Measurements from ENCODE around the gene SLC10A1. TPM values are rescaled to one million over a fixed set of nuclear protein-coding genes. Genes with fewer than 3 reads are reported as not detected.

Gene SLC10A1
- polyA plus RNA-seq, 10 donors: 0.12 to 0.13 TPM; not detected in 8

DNA sequence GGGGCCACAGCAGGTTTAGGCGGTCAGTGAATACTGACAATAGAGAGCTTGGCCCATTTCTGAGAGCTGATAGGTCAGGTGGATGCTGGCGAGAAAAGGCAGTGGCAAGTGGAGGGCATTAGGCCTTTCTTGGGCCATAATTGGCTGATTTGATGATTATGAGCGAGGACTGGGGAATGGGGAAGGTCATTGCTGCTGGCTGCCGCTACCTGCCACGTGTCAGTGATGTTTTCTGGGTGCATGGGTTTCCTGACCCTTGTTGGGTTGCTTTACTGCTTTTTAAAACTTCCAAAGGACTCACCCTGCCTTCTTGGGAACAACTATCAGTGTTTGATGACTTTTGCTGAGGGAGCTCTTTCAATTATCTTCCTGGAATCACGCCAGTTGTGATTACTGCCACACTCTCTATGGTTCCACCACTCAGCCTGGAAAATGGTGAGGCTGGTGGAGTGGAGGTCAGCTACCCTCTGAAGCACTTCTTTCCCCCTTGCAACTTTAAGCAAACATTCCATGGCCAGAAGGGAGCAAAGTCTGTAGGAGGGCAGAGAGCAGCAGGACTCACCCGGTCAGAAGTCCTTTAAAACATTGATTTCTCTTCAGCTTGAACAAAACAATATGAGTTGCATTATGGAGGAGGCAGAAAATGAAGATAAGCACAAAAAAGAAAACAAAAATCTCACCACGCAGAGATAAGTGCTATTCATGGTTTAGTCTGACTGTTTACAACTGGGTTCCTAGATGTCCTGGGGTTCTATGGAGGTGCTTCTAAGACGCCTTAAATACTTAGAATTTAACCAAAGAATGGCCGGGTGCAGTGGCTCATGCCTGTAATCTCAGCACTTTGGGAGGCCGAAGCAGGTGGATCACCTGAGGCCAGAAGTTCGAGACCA is 12.1 kb upstream of the SLC10A1 start:
- no peak for DNase-seq

GRCh38 chr14:69807192-69807591 is 10.2 kb upstream of the SLC10A1 start:
- DNase-seq: no peak

DNA sequence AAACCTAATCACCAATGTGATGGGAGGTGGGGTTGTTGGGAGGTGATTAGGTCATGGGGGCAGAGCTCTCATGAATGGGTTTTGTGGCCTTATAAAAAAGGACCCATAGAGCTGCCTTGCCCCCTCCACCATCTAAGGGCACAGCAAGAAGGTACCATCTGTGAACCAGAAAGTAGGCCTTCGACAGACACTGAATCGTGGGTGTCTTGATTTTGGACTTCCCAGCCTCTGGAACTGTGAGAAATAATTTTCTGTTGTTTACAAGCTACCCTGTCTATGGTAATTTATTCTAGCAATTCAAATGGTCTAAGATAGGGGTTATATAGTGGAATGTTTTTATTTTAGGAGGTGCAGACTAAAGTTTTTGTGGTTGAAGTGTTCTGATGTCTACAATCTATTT is 7.9 kb upstream of the SLC10A1 start:
- DNase-seq: no peak

- DNase-seq: no peak
Measured at GRCh38 chr14:69803753-69804152, 6.7 kb upstream of the SLC10A1 start.

- DNase-seq: no peak
Measured at GRCh38 chr14:69798339-69798735, 1.3 kb upstream of the SLC10A1 start.

DNA sequence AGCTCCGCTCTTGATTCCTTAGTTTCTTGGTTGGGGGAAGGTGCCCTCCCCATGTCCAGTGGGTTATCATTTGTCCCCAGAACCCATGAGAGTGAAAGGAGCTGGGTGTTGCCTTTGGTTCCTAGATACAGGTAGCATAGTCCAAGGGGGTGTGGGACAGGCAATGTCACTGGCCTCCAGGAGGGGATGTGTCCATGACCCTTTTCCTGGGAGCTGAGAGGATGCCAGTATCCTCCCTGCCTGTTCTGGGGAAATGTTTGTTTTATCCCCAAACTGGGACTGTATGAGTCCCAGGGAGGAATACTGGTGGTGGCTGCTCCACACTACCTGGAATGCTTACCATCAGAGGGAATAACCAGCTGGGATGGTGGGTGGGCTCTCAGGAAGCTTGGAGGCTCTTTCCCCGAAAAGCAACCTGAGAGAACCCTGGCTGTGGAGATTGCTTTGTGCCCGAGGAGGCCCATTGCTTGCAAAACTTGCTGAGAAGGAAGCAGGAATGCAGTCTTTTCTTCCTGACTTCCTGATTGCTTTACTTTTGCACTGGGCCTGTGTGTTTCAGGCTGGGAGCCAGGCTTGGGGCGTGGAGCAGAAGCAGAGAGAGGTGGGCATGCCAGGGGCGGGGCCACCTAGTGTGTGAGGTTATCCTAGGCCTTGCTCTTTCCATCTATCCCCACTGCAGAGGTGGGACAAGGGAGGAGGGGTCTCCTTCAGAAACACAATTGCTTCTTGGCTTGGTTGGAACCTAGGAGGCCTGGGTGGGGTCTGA is 715 bp upstream of the SLC10A1 start:
- no peak for DNase-seq

- DNase-seq: no peak
Measured at GRCh38 chr14:69795691-69796090, 1.4 kb downstream of the SLC10A1 start.

DNA sequence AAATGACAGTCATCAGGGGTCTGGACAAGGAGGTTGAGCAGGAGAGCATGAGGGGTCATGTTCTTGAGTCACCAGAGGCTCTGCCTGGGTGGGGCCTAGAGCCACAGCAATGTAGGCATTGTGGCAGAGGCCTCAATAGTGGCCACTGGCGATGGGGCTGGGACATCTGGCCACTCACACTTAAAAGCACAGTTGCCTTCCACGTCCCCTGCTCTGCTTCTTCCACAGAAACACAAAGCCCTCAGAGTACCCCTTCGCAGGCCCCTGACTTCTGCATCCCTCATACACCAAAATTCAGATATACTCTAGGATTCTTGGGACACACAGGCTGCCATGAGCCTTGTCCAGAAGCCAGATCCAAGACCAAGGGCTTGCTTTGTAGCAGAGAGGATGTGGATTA is 2.2 kb downstream of the SLC10A1 start:
- DNase-seq: no peak

DNA sequence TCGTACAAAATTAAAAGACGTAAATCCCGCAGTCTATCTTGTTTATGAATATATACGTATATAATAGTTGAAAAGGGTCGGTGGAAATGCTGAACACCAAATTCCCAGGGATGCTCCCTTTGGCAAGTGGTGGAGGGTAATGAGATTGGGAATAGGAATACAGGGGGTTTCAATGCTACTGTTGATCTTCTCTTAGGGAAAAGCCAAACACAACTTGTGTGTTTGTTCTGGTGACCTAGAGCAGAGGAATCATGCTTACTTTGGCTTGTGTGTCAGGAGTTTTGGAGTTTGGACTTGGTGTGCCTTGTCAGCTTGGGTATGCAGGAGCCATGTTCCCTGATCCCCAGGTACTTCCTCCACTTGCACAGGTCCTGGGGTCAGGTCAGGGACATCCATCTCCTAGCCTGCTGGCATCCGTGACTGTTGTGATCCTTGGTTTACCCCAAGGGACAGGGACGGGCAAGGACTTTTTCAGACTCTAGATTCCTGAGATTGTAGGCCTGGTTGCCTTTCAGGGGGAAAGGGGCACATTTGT is 4.1 kb downstream of the SLC10A1 start:
- no peak for DNase-seq

DNA sequence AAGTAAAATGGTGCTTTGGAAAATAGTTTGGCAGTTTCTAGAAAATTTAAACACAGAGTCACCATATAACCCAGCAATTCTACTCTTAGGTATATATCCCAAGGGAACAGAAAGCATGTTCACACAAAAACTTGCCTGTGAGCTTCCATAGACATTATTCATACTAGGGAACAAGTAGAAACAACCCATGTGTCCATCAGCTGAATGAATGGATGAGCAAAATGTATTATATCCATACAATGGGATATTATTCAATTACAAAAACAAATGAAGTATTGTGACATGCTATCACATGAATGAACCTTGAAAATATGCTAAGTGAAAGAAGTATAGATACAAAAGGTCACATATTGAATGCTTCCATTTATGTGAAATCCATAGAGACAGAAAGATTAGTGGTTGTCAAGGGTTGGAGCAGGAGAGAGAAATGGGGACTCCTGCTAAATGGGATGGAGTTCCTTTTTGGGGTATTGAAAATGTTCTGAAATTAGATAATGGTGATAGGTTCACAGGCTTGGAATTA is 7.9 kb downstream of the SLC10A1 start:
- no peak for DNase-seq

DNA sequence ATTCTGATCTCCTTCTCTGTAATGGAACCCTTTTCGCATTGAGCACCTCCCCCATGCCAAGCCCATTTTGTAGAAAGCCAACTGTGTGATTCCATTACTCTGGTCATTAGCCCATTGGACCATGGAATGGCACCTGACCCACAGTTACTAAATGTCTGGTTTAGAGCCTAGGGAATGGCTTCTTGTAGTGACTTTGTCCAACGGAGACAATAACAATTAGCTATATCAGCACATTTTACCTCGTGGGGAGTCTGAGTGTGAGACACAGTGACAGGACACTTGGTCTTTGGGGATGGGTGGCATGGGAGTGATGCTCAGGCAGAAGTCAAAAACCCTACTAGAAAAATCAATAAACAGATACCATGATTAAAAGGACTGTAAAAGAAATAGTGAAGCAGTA is 10.4 kb downstream of the SLC10A1 start:
- no peak for DNase-seq

GRCh38 chr14:69784942-69785341 is 12.1 kb downstream of the SLC10A1 start:
- DNase-seq: no peak

DNA sequence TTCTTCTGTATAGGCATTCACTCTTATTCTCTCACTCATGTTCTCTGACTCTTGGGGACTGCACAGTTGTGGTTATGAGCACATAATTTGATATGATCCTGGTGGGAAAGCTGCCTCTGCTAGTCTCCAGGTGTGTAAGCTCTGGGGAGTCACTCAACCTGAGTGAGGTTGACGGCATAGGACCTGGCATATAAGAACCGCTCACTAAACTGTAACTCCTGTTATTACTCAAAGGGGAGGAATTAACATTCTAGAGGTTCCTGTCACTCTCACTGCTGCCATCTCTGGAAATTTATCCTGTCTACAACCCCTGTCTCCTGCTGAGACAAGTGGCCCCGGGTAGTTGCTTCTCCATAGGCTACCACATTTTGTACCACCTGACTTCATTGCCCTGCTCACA is 16.1 kb downstream of the SLC10A1 start:
- no peak for DNase-seq

- no peak for DNase-seq
Measured at GRCh38 chr14:69780092-69780491, 16.9 kb downstream of the SLC10A1 start.

DNA sequence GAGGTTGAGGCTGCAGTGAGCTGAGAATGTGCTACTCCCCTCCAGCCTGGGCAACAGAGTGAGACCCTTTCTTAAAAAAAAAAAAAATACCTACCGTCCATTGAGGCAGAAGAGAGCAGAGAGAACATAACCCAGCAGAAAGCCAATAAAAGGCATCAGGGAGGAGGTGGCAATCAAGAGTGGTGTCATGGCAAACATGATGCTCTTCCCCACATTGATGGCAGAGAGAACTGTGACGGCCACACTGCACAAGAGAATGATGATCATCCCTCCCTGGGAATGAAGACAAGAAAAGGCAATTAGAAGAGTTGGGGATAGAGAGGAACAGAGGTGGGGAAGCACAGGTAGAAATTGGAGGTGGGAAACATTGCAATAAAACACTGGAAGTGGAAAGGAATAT is 18.0 kb downstream of the SLC10A1 start:
- DNase-seq: no peak

DNA sequence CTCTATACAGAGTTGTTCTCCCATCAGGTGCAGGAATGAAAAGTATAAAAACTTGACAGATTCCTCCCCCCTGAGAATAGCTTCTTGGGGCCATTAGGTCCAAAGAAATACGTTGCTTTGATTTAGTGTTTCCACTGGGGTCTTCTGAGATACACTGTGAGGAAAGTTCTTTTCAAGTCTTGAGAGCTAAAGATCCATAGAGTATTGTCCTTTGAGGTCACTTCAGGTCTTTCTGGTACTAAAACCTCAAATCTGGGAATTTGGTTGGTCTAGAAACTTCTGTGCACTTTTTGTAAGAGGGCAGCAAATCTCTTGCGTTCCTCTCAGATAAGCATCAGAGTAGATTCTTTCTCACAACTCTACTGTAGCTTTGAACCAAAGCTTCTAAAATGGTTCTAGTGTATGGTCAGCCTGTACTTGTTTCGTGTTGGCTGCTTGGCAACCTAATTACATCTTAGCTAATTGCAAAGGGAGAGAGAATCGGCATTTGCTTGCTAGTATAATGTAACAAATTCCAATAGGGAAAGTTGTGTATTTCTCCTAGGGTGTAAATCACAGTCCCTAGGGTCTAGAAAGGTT is 20.1 kb downstream of the SLC10A1 start:
- DNase-seq: no peak

GRCh38 chr14:69775012-69775411 is 22.0 kb downstream of the SLC10A1 start:
- no peak for DNase-seq

DNA sequence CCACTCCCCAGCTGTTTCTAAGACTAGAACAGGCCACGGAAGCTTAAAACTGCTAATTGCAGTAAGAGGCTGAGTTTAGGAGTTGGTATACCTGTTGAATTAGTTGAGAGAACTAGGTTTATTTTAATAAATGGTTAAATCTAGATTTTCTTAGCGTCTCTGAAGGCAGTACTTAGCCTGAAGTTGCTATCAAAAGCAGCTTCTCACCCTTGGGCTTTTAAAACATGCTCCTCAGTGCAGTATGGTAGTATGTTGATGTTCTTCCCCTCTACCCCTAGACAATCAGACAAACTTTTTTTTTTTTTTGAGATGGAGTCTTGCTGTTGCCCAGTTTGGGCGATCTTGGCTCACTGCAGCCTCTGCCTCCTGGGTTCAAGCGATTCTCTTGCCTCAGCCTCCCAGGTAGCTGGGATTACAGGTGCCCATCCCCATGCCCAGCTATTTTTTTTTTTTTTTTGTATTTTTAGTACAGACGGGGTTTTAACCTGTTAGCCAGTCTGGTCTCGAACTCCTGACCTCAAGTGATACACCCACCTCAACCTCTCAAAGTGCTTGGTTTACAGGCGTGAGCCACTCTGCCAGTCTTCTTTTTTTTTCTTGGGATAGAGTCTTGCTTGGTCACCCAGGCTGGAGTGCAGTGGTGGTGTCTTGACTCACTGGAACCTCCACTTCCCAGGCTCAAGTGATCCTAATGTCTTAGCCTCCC is 23.3 kb downstream of the SLC10A1 start:
- no peak for DNase-seq

DNA sequence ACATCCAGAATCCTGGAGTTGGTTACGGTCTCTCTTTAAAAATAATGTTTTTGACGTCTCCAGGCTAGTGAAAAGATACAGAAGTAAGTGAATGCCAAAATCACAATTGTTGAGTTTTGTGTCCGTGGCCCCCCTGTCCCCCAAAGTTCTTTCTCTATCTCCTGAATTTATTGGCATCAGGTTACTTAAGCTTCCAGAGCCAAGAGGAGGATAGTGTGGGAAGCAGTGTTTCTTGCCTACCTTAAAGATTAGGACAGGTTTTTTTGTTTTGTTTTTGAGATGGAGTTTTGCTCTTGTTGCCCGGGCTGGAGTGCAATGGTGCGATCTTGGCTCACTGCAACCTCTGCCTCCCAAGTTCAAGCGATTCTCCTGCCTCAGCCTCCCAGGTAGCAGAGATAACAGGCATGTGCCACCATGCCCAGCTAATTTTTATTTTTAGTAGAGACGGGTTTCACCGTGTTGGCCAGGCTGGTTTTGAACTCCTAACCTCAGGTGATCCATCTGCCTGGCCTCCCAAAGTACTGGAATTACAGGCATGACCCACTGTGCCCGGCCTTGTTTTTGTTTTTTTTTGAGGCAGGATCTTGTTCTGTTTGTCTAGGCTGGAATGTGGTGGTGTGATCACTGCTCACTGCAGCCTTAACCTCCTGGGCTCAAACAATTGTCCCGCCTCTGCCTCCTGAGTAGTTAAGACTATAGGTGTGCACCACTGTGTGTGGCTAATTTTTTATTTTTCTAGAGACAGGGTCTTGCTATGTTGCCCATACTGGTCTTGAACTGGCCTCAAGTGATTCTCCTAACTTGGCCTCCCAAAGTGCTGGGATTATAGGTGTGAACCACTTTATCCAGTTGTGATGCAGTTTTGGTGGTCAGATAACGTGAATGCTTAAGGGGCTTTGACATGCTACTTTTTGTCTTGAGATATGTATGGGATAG is 24.7 kb downstream of the SLC10A1 start:
- DNase-seq: no peak

- no peak for DNase-seq
Measured at GRCh38 chr14:69771136-69771535, 25.9 kb downstream of the SLC10A1 start.
